A673 (cell line): ENCODE measurements around the gene CDH18.

Source experiments
- CTCF ChIP-seq: fragments of 300-800, 200-600 bp; sonication (generic); conservative IDR thresholded peaks from 2 replicates; pipeline ENCODE4 v1.5.1; 2017; ENCODE audit warnings: low read depth, mild to moderate bottlenecking, antibody characterized with exemption, low read length, moderate library complexity, mixed read lengths
- EZH2 ChIP-seq: fragments of 200-600 bp; sonication (generic); IDR thresholded peaks from 2 replicates; pipeline ENCODE4 v1.6.1; 2017; ENCODE audit warnings: borderline replicate concordance, low read depth, mild to moderate bottlenecking, mixed read lengths, antibody characterized with exemption, low read length; ENCODE audit not compliant: poor library complexity, severe bottlenecking

- TF ChIP-seq CTCF (no peak), EZH2 (no peak)
Measured at GRCh38 chr5:19880859-19881436, 107.1 kb downstream of the CDH18 start.
